ENCODE results near the gene PLPPR4.

- TF ChIP-seq POLR2A (IDR thresholded peaks at IDR 0.05; ENCODE audit: borderline replicate concordance, extremely low read depth, insufficient read depth, insufficient read length) (no peak), CTCF (IDR thresholded peaks at IDR 0.05 in 2 of 3, conservative IDR thresholded peaks at IDR 0.05 in 1 of 3; ENCODE audit: borderline replicate concordance in 1 of 3, insufficient read depth in 1 of 3, low read depth in 2 of 3, low read length in 2 of 3) (no peak), POLR2AphosphoS5 (IDR thresholded peaks at IDR 0.05; ENCODE audit: low read depth, low read length) (no peak), EZH2 (IDR thresholded peaks at IDR 0.05) (no peak), REST (IDR thresholded peaks at IDR 0.05; ENCODE audit: low read depth) (no peak)
Measured at GRCh38 chr1:99271249-99271648, 7.0 kb downstream of the PLPPR4 start.

All from HCT116 (cell line).